ENCODE data around the gene FGG.

The FGG gene

GRCh38 chr4:154584259-154584658 lies 28.2 kb downstream of the FGG start:
- no peak for DNase-seq

GRCh38 chr4:154583677-154584076 lies 28.8 kb downstream of the FGG start:
- no peak for DNase-seq

GRCh38 chr4:154583230-154583629 lies 29.2 kb downstream of the FGG start:
- no peak for DNase-seq

- DNase-seq = no peak
Observed at GRCh38 chr4:154582723-154583122, 29.7 kb downstream of the FGG start.

GRCh38 chr4:154579927-154580326 lies 32.5 kb downstream of the FGG start:
- no peak for DNase-seq

- no peak for DNase-seq
Observed at GRCh38 chr4:154578919-154579318, 33.5 kb downstream of the FGG start.

- DNase-seq = no peak
Observed at GRCh38 chr4:154577324-154577723, 35.1 kb downstream of the FGG start.

- DNase-seq = no peak
Observed at GRCh38 chr4:154574311-154574710, 38.1 kb downstream of the FGG start.

GRCh38 chr4:154573190-154573870 lies 39.1 kb downstream of the FGG start:
- no peak for DNase-seq

GRCh38 chr4:154569584-154569983 lies 42.9 kb downstream of the FGG start:
- DNase-seq = no peak

GRCh38 chr4:154569028-154569427 lies 43.4 kb downstream of the FGG start:
- DNase-seq = no peak

GRCh38 chr4:154566639-154567204 lies 45.7 kb downstream of the FGG start:
- DNase-seq = no peak

- no peak for DNase-seq
Observed at GRCh38 chr4:154565704-154566103, 46.8 kb downstream of the FGG start.

- no peak for DNase-seq
Observed at GRCh38 chr4:154564311-154564710, 48.1 kb downstream of the FGG start.

GRCh38 chr4:154562697-154563254 lies 49.7 kb downstream of the FGG start, which contains the start of gene FGB:
FGB (plus strand) TSS chr4:154563011; CDS start chr4:154563019, 8 bp downstream.
- no peak for DNase-seq

- DNase-seq = no peak
Observed at GRCh38 chr4:154560824-154561231, 51.6 kb downstream of the FGG start.

- DNase-seq = no peak
Observed at GRCh38 chr4:154560419-154560801, 52.0 kb downstream of the FGG start.

- peak; percentile 4 for DNase-seq
Observed at GRCh38 chr4:154559494-154560418, 52.7 kb downstream of the FGG start.

- DNase-seq = no peak
Observed at GRCh38 chr4:154559141-154559493, 53.3 kb downstream of the FGG start.

Measured in NCI-H2029 (cell line).